ENCODE measurements around the gene KCNH2.

KCNH2 gene

DNA sequence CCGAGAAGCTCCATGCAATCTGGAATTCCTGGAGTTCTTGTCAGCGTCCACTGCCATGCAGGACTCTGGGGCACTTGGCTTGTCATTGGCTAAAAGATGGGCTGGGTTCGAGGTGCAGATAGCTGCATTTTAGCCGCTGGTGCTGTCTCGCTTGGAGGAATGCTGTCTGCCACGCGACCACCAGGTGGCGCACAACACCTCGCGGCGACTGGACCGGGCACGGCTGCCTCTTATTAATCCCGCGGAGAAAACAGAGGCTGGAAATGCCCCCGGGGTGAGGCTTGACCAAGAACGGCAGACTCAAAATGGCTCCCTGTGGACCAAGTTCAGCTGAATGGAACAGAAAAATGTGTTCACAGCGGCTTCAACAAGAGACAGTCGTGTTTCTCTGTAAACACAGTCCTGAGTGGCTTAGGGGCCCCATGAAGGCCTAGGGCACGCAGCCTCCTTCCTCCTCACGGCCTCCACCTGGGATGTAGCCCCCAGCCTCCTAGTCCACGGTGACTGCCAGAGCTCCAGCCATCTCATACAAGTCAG lies 79.6 kb downstream of the KCNH2 start:
- DNase-seq = peak; percentile 80 to 88

DNA sequence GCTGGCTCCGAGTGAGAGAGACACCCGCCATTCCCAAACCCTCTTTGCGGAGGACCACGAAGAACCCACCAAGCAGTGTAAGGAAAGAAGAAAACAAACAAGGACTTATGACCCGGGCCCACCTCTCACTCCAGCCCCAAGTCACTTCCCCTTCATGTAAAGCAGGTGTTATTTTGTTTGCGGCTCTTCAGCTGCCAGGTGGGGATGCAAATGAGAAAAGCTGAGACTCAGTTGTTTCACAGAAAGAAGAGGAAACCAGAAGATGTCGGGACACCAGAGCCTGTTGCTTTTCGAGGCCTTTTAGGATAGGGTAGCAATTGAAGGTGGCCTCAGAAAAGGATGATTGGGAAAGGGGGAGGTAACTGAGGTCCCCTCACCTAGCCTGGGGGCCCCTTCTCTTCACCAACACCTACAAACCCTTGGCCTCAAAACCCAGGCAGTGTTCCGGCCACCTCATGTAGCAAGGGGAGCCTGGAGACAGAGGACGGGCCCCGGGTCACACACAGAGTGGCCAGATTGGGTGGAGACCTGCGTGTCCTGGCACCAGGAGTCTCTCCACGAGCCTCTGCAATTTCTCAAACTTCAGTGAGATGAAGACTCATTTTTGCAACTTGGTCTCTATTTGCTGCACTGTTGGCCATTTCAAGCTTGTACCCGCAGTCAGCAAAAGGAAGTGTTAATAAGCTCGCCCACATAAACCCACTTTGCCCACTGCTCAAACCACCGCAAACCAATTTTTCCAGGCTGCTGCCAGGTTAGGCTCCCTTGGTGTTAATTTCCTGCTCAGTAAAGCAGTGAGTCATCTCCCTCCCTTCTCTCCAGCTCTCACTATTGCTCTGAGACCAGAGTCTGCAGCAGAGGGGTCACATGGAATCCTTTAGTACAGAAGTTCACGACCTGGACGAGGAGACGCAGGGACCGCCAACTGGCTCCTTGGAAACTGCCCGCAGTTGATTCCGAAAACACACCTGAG lies 80.3 kb downstream of the KCNH2 start:
- peak in 1 of 2 experiments; percentile 19 for DNase-seq

DNA sequence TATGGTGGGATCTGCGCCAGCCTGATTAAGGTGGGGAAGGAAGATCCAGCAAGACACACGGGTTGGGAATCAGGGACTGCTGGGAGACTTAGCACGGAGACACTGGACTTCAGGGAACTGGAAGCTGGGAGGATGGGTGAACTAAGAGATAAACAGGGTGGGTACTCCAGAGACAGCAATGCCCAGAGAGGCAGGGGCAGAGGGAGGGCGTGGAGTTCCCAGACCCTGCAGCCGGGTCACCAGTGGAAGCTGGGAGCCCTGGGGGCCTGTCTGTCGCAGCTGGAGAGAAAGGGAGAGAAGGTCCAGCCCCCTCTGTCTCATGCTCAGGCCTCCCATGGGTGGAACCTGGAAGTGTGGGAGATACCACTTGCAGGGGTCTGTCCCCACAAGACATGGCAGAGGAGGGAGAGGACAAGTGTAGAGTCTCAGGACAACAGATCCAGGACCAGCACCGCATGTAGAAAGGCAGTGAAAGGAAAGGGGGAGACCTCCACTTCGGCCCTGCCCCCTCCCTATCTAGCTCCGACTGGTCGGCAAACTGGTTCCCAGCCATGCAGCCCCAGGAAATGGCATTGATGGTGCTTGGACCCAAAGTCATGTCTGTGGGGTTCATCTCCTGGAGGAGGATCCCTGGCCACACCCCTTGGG lies 81.4 kb downstream of the KCNH2 start:
- DNase-seq = no peak

DNA sequence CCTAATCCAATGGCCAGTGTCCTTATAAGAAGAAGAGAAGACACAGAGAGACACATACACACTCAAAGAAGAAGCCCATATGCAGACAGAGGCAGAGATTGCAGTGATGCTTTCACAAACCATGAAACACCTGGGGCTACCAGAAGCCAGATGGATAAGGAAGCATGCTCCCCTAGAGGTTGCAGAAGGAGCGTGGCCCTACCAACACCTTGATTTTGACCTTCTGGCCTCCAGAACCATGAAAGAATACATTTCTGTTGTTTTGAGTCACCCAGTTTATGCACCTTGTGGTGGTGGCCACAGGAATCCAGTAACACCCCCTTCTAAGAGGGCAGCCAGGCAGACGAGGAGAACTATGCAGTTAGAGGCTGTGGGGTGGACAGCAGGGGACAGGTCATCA lies 82.3 kb downstream of the KCNH2 start:
- no peak for DNase-seq

Measured in NCI-H2081 (cell line).